NB4 (cell line): ENCODE results near the gene PCDH12.
A peak's percentile ranks its signal among the peaks of the same experiment; 100 is the strongest.

Experiments used
- DNase-seq: peaks from one replicate; pipeline ENCODE4 v3.0.0; 2010; ENCODE audit warnings: low read depth
- H3K4me3 ChIP-seq: one replicate; pipeline ENCODE4 v1.5.1; 2011; ENCODE audit warnings: mild to moderate bottlenecking, low read depth, low read length, moderate library complexity
- MAX ChIP-seq: IDR thresholded peaks from 2 replicates; pipeline ENCODE4 v1.6.1; 2011; ENCODE audit warnings: low read depth, low read length
- MYC ChIP-seq: IDR thresholded peaks from 2 replicates; pipeline ENCODE4 v1.6.1; 2011; ENCODE audit warnings: low read depth, low read length
- POLR2A ChIP-seq: IDR thresholded peaks from 2 replicates; pipeline ENCODE4 v1.6.1; 2011; ENCODE audit warnings: mild to moderate bottlenecking; ENCODE audit not compliant: insufficient read length; ENCODE audit errors: extremely low read depth
- TF ChIP-seq, protein P1 (sequence below): IDR thresholded peaks from one replicate; pipeline ENCODE4 v1.5.1; 2012; ENCODE audit warnings: low read depth, low read length

PCDH12 gene

GRCh38 chr5:141954194-141954593 is 3.8 kb downstream of the PCDH12 start:
- DNase-seq = no peak
- H3K4me3 ChIP-seq = no peak overlapping the region
- TF ChIP-seq MYC (no peak), POLR2A (no peak), MAX (no peak)
- TF ChIP-seq, protein P1, sequence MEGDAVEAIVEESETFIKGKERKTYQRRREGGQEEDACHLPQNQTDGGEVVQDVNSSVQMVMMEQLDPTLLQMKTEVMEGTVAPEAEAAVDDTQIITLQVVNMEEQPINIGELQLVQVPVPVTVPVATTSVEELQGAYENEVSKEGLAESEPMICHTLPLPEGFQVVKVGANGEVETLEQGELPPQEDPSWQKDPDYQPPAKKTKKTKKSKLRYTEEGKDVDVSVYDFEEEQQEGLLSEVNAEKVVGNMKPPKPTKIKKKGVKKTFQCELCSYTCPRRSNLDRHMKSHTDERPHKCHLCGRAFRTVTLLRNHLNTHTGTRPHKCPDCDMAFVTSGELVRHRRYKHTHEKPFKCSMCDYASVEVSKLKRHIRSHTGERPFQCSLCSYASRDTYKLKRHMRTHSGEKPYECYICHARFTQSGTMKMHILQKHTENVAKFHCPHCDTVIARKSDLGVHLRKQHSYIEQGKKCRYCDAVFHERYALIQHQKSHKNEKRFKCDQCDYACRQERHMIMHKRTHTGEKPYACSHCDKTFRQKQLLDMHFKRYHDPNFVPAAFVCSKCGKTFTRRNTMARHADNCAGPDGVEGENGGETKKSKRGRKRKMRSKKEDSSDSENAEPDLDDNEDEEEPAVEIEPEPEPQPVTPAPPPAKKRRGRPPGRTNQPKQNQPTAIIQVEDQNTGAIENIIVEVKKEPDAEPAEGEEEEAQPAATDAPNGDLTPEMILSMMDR = no peak

DNA sequence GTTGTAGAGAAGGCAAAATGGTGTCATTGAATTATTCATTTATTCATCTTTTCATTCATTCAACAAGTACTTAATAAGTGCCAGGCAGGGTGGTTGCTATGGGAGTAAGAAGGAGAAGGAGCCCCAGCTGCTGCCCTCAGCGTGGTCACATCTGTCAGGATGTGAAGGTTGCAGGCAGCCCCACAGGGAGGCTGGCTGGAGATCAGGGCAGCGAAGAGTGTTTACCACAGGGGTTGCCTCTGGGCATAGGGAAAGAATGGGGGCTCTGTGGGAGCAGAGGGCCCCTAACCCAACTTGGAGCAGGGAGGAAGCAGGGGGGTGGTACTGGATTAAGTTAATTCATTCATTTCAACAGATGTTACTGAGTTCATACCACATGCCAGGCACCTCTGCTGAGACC is 6.0 kb downstream of the PCDH12 start:
- DNase-seq = no peak
- H3K4me3 ChIP-seq = no peak overlapping the region
- TF ChIP-seq, protein P1 = no peak
- TF ChIP-seq MYC = no peak

- TF ChIP-seq, protein P1 = peak; percentile 46
- TF ChIP-seq MAX = no peak
- TF ChIP-seq POLR2A = no peak
- DNase-seq = peak; percentile 54
- H3K4me3 ChIP-seq = no peak overlapping the region
Observed at GRCh38 chr5:141951332-141951781, 6.6 kb downstream of the PCDH12 start.

DNA sequence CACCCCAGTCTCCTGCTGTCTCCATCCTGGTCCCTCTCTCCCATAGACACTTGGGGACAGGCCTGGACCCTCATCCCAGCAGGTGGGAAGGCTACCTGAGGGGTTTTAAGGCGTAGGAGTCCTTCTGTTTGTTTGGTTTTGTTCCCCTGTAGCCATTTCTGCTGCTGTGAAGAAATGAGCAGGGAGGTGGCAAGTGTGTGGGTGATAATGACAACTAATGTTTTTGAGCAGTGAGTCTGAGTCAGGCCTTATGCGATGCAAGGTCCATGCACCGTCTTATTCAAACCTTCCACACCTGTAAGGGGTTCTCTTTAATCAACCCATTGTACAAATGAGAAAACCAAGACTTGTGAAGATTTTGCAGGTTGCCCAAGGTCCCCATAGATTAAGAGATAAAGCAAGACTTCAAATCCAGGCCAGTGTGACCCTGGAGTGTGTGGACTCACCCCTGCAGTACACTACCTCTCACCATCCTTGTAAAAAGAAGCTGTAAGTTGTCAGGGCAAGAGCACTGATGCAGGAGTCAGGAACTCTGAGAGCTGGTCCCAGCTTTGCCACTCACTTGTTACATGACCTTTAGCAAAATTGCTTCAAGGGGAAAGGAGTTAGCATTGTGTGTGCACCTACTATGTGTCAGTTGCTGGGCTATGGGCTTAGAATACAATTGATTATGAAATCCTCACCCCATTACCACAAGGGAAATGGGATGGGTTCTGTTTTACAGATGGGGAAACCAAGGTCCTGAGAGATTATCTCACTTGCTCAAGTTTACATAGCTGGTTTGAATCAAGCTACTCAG is 7.6 kb downstream of the PCDH12 start:
- TF ChIP-seq MAX = no peak
- TF ChIP-seq, protein P1 = no peak
- TF ChIP-seq POLR2A = no peak
- TF ChIP-seq MYC = no peak
- no peak overlapping the region for H3K4me3 ChIP-seq
- no peak for DNase-seq

GRCh38 chr5:141949511-141949910 is 8.5 kb downstream of the PCDH12 start:
- H3K4me3 ChIP-seq = no peak overlapping the region
- no peak for DNase-seq
- TF ChIP-seq MYC (no peak), MAX (no peak), POLR2A (no peak)
- TF ChIP-seq, protein P1 = no peak
